Inflammatory macrophage treated with lipopolysaccharide for 4 hours (primary cell): ENCODE results near the gene UBR3.

ENCODE experiments used
- DNase-seq: peaks from one replicate; pipeline ENCODE4 v3.0.0-alpha.2; 2020

Gene UBR3

DNA sequence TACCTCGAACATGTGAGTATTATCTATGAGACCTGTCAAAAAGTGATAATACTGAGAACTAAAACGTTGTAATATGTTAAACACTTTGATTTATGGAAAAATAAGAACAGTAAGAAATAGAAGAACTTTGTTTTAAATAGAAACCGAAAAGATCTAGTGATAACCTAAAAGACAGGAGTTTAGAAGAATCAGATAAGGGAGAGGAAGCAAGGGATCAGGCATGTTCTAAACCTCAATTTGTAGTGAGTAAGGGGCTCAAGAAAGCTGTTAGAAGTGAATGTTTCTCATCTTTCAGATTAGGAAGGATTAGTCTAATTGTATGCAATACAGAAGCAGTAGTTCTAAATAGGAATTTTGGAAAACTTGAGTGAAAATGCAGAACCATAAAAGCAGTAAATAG, 182.0 kb downstream of the UBR3 start:
- DNase-seq = no peak

DNA sequence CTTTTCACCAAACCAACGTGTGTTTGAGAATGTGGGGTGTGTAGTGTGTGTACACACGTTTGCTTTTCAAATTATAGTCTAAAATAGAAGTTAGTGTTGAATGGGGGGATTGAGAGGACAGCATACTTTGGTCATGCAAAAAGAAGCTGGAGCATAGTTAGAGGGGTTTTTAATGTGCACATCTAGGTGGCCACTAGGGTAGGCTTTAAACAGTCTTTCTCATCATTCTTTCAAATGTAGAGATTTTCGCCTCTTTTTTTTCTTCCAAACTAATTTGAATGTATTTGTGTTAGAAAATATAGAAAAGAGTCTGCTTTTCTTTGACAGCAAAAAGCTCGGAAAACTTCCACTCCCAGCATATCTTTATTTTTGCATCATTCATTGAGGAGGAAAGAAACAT, 185.5 kb downstream of the UBR3 start:
- no peak for DNase-seq

DNA sequence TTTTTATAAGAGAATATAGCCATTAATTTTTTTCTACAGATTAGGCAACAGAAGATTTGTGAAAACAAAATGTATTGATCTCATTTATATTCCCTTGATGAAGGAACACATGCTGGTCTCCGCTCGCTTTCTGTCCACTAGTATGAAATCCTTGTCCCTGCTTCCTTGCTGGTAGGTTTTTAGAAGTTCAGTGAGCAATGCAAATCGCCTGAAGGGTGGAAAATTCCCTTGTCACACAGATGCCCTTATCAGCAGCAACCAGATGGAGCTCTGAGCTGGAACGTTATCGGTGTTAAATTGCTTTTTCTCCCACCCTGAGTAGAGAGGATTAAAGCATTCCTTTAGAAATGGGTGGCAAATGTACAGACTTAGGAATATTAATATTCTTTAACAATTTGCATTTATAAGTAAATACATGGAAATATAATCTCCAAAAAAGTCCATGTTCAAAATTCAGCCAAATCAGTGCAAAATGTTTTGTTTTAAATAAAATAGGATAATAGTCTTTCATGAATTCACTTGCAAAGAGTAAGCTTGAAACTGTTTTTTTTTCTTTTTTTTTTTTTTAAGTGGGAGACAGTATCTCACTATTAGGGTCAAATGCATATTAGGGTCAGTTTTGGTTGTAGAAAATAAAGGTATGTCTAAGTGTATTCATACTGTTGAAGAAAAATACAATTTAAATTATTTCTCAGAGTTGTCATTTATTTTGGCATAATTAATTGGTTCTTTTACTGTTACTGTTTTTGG, 186.7 kb downstream of the UBR3 start:
- DNase-seq = no peak

DNA sequence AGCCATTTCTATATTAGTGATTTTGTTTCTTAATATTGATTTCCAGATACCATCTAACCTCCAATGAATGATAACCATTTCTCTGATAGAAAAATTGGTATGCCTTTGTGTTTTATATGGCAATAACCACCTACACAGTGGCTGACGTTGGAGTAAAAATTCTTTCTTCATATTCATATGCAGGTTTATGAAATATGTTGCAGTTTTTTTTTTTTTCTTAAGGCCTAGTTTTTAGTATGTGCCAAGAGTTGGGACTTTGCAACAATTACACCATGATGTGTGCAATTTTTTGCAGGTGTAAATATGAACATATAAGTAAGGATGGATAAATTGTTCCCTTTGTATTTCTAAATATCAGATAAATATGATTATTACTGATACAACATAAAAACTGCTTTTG, 187.5 kb downstream of the UBR3 start:
- no peak for DNase-seq

DNA sequence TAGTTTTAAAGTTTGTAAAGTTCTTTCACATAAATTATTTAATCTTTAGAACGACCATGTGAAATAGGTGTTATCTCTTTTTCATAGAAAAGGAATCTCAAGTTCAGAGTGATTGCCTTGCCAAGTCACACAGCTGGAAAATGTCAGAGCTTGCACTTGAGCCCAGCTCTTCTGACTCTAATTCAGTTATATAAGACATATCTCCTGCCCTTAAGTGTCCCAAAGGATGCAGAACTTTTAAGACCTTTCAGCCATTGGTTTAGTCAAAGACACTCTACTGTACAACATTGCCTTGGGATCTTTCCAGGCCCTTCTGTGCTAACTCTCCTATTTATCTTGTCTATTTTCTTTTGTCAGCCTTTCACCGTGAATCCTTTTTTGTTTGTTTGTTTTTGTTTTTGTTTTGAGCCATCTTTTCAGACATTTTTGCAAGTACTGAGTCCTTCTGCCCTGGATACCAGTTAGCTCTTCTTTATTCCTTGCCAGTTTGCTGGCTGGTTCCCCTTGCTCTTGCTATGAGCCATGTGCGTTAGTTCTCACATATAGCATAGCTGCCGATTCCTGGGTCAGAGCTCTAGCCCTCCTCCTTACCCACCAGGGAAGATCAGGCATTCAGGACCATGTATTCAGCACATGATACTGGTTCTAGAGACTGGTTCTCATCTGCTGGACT, 190.7 kb downstream of the UBR3 start:
- DNase-seq = no peak

DNA sequence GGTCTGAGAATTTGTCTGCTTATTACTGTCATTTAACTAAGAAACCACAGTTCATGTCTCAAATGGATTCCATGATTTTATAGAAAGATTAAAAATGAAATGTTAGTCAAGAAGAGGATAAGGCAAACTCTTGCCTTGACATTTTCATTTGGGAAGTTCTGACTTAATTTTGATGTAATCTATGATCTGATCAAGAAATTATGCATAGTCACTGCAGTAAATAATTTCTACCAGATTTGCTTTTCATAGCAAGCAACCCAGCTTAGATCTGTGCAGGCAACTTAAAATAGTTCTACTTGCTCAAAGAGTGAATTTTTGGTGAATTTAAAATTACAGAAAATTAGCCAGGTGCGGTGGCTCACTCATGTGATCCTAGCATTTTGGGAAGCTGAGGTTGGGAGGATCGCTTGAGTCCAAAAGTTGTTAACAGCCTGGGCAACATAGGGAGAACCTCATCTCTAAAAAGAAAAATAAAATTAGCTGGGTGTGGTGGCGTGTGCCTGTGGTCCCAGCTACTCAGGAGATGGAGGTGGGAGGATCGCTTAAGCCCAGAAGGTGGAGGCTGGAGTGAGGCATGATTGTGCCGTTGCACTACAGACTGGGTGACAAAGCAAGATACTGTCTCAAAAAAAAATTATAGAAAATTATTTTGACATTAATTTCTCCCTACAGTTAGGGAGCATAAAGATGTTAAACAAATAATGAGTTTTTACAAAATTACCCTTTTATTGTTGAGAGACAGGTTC, 192.0 kb downstream of the UBR3 start:
- DNase-seq = no peak

DNA sequence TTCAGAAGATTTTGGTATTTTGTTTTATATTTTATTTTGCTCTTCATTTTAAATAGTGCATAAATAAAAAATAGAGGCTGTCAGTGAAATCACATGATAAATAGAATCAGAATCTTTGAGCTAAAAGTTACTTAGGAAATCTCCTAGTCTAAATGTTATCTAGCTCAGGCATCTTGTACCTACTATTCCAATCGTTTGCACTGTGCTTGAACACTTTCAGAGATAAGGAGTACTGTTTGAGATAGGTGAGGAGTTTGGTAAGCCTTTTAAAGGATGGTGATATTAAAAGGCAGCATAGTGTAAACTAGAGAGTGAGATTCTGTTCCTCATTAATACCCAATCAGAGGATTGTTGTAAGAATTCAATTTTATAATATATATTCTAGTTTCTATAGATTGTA, 193.5 kb downstream of the UBR3 start:
- no peak for DNase-seq

DNA sequence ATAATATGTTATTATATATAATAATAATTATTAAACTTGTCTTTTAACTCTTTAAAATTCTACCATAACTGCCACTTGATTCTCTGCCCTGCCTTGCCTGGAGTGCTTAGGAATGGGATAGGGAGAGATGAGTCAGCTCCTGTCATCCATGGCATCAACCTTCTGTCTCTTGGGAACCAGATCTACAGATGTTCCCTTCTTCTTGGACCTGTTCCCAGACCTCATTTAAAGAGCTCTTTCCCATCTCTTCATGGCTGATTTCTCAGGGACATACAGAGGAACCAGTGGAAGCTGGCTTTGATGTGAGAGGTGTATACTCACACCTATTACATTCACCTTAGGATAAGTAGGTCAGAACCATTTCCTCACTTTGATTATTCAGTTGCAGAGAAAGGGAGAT, 195.4 kb downstream of the UBR3 start:
- no peak for DNase-seq

DNA sequence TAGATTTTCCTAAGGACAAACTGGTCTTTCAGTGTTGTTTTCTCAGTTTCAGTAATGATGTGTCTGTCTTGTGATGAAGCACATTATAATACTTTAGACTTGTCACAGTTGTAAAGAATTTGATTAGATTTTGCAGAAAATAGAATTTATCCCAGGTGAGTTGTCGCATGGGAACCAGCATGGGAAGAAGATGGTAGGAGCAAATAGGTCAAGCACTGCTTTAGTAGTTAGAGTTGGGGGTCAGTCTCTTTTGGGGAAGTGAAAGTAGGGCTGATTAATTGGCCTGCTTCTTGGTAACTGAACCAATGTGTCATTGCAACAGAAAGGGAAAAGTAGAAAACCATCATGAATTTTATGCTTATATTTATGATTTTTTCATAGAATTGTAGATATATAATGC, 197.5 kb downstream of the UBR3 start:
- peak; percentile 34 for DNase-seq

DNA sequence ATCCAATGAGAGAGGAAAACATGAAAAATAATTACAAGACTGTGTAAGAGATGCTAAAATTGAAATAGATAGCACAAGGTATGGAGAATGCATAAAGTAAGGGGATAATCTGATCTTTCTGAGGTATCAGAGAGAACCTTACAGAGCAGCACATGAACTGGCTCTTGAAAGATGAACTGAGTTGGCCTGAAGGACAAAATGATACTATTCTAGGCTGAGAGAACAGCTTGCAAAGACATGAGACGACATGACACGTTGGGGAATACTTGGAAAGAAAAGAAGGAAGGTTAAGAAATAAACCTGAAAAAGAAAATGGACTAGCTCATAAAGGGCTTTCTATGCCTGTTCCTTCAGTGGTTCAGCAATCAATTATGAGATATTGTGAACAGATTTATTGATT, 198.0 kb downstream of the UBR3 start:
- no peak for DNase-seq

DNA sequence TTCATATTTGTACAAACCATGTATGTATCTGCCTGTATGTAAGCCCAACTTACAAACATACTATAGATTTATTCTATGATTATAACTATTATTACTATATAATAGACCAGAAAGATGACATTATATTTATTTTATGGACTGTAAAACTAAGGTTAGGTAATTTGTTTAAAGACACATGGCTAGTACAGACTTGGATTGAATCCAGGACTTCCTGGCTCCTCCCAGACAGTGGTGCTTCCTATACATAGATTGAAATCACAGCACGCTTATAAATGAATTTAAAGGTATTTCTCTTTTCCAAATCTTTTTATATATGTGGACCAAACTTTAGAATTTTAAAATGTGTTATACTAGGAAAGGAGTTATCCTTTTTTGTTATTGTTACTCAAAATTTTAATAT, 199.1 kb downstream of the UBR3 start:
- DNase-seq = no peak

DNA sequence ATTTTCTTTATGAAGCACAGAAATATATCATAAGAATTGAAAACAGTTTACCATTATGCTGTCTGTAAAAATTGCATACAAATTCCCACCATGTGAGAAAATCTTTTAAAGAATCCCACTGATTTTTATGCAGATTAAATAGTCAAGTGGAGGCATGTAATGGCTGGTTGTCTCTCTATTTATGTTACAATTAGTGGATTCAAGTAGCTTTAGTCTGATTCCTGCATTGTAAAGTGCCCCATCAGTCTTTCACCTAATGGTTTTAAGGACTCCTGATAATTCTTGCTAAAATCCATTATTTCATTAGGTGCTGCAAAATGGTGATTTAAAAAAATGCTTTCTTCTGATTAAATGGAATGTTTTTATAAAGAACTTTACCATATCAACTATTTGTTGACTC, 202.3 kb downstream of the UBR3 start:
- no peak for DNase-seq

DNA sequence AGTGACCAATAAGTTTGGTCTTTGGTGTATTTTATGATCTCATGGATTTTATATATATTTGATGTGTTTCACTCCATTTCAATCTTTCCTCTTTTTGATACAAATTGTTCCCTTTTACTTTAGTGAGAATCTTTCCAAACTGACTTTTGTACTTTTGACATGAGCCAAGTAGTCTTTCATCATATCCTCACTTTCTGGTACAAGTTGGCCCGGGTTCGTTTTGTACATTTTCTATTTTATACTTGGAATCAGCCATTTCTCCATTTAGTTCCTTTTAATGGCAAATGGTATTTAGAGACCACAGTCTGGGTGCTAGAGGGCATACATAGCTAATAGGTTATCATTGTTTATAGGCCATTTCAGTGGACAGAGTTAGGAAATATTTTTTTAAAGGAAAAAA, 202.8 kb downstream of the UBR3 start:
- peak; percentile 22 for DNase-seq

DNA sequence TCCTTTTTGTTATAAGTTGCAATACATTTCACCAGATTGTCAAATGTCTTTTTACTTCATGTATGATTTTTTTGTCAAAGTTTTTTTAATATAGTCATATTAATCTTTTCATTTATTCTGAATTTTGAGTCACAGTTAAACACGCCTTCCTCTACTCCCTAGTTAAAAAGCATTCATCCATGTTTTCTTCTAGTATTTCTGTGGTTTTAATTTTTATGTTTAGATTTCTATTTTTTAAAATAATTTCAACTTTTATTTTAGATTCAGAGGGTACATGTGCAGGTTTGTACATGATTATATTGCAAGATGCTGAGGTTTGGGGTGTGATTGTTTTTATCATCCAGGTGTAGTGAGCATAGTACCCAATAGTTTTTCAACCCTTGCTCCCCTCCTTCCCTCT, 204.0 kb downstream of the UBR3 start:
- DNase-seq = no peak

DNA sequence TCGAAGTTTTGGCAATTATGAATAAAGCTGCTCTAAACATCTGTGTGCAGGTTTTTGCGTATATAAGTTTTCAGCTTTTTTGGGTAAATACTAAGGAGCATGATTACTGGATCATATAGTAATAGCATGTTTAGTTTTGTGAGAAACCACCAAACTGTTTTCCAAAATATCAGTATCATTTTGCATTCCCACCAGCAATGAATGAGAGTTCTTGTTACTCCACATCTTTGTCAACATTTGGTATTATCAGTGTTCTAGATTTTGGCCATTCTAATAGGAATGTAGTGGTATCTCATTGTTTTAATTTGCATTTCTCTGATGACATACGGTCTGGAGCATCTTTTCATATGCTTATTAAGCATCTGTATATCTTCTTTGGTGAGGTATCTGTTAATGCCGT, 207.3 kb downstream of the UBR3 start:
- no peak for DNase-seq

DNA sequence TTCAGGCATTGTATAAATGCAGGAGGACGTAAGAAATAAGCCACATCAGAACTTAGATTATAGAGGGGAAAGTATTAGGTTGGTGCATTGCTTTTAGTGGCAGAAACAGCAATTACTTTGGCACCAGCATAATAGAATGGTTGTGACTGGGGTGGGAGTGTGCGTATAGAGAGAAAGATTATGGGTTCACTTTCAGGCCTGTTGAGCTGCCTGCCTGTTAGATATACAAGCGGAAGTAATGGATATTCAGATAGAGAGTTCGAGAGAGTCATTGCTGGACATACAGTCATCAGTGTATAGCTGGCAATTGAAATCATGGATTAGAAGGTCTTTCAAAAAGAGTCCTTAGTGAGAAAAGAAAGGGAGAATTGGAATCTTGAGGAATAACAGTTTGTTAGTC, 211.5 kb downstream of the UBR3 start:
- DNase-seq = no peak

DNA sequence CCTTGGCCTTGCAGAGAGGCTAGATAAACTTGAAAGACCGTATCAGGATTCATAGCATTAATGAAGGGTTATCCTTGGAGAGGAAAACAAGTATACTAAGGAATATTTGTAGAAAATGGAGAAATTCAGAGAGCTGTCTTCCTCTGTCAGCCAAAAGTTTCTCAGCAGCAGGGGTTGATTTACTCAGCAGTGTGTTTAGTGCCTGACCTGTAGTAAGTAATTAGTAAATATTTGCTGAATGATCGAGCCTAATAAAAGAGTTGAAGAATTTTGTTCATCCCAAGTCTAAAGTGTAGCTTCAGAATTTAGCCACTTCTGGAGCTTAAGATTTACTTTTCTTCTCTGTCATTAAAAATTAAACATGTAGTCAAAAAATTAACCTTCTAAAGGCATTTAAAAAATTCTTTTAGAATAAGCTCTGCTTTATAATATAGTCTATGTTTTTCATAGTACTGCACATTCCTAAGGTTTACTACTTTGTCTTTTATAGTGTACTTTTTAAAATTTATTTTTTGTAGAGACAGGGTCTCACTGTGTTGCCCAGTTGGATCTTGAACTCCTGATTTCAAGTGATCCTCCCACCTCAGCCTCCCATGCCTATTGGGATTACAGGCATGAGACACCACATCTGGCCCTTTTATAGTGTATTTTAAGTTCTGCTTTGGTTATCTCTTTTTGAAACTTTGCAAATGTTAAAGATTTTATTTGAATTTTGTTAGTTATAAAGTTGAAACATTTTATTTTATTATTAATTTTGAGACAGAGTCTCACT, 212.3 kb downstream of the UBR3 start:
- DNase-seq = no peak

DNA sequence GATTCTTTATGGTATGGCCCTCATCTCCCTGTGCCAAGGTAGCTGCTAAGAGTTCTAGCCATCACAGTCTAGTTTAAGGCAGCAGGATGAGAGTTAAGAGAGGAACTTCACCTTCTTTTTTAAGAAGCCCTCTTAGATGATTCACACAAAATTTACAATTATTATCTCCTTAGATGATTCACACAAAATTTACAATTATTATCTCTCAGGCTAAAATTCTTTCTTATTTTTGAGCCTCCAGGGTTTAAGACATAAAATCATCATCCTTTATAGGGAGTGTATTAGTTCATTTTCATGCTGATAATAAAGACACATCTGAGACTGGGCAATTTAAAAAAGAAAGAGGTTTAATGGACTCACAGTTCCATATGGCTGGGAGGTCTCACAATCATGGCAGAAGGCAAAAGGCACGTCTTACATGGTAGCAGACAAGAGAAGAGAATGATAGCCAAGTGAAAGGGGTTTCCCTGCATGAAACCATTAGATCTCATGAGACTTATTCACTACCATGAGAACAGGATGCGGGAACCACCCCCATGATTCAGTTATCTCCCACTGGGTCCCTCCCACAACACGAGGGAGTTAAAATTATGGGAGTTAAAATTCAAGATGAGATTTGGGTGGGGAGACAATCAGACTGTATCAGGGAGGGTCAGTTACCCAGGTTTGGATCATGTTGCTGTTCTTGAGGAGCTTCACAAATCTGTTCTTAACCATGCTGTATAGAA, 217.7 kb downstream of the UBR3 start:
- no peak for DNase-seq

DNA sequence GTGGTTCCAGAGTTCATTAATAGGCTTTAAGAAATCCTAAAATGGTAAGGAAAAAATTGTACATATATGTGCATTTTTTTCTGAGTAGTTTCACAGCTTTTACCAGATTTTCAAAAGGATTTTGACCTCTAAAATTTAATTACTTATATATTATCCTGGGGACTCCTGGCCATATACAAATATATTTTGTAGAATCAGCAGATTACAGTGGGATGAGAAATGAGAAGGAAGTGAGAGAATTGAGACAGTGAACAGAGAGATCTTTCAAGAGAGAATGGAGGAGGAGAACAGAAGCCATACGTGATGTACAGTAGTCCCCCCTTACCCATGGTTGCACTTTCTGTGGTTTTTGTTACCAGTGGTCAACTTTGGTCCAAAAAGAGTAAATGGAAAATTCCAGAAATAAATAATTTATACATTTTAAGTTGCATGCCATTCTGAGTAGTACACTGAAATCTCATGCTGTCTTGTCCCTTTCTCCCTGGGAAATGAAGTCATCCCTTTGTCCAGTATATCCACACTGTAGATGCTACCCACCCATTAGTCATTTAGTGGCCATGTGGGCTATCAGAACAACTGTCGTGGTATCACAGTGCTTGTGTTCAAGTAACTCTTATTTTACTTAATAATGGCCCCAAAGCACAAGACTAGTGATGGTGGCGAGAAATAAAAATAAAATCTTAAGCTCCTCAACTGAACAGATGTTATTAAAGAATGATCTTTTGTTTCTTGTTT, 220.2 kb downstream of the UBR3 start:
- DNase-seq = no peak

DNA sequence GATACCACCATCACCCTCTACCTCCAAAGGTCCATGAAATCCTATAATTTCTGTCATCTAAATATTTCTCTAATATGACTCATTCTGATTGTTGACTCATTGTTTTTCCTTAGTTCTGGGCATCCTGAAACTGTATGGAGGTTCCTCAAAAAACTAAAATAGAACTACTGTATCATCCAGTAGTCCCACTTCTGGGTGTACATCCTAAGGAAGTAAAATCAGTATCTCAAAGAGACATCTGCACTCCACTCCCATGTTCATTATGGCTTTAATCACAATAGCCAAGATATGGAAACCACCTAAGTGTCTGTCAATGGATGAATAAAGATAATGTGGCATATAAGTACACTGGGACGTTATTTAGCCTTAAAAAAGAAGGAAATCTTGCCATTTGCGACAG, 224.9 kb downstream of the UBR3 start:
- DNase-seq = peak; percentile 62

DNA sequence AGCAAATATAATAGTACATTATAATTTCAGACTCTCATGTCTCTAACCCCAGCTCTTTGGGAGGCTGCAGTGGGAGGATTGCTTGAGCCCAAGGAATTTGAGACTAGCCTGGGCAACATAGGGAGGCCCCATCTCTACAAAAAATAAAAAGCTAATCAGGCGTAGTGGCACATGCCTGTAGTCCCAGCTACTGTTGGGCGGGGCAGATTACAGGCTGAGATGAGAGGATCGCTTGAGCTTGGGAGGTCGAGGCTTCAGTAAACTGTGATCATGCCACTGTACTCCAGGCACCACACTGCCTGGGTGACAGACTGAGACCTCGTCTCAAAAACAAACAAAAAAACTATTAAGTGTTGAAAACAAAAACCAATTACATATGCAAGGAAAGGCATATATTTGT, 227.7 kb downstream of the UBR3 start:
- no peak for DNase-seq

DNA sequence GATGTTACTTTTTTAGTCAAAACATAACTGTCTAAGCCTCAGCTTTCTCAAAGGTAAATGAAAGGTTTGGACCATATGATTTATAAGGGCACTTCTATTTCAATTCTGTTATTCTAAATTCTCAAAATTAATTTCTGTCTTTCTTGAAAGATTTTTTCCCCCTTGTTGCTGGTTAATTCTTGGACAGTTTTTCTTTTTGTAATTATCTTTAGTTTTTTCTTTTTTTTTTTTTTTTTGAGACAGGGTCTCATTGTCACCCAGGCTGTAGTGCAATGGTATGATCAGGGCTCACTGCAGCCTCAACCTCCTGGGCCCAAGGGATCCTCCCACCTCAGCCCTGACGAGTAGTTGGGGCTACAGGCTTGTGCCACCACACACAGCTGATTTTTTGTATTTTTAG, 229.6 kb downstream of the UBR3 start:
- no peak for DNase-seq
